Esophagus squamous epithelium (tissue), 4 donors: ENCODE data around the gene VGLL4.

Experiments used
- CTCF ChIP-seq, 6 experiments: fragments of 450-650 bp in 4 of 6; fragments of 200-600 bp in 2 of 6; sonication (generic) in 2 of 6; IDR thresholded peaks; one replicate each; pipeline ENCODE4 v1.5.1; 2016 to 2019; ENCODE audit warnings: antibody characterized with exemption in 6 of 6, mild to moderate bottlenecking in 4 of 6, moderate library complexity in 4 of 6
- POLR2A ChIP-seq, 4 donors: fragments of 450-650 bp; IDR thresholded peaks; one replicate each; pipeline ENCODE4 v1.6.1; 2017; ENCODE audit warnings: antibody characterized with exemption in 4 of 4, mild to moderate bottlenecking in 4 of 4, moderate library complexity in 3 of 4

GRCh38 chr3:11641316-11641682 is 2.4 kb downstream of the VGLL4 start:
- TF ChIP-seq CTCF (IDR thresholded peaks at IDR 0.05) (no peak), POLR2A (IDR thresholded peaks at IDR 0.05) (no peak)
